Stimulated activated CD4-positive, alpha-beta T cell treated with anti-CD3 and anti-CD28 coated beads, Interleukin-4, amount 100 ng/mL, for 48 hours (primary cell): ENCODE data around the gene H1-8.
"Not testable (repeated sequence)": the region's sequence is repeated elsewhere in the genome, so short reads cannot be mapped to it uniquely, and the experiment has no call there.

Source experiments
- DNase-seq, 2 donors: peaks; one replicate each; pipeline ENCODE4 v3.0.0-alpha.2; 2020; ENCODE audit warnings: low read depth in 2 of 2

H1-8 gene

DNA sequence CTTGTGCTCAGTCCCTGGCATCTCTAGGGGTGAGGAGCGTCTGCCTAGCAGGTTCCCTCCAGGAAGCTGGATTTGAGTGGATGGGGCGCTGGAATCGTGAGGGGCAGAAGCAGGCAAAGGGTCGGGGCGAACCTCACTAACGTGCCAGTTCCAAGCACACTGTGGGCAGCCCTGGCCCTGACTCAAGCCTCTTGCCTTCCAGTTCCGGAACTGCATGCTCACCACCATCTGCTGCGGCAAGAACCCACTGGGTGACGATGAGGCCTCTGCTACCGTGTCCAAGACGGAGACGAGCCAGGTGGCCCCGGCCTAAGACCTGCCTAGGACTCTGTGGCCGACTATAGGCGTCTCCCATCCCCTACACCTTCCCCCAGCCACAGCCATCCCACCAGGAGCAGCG is 9.6 kb upstream of the H1-8 start:
- no peak for DNase-seq

DNA sequence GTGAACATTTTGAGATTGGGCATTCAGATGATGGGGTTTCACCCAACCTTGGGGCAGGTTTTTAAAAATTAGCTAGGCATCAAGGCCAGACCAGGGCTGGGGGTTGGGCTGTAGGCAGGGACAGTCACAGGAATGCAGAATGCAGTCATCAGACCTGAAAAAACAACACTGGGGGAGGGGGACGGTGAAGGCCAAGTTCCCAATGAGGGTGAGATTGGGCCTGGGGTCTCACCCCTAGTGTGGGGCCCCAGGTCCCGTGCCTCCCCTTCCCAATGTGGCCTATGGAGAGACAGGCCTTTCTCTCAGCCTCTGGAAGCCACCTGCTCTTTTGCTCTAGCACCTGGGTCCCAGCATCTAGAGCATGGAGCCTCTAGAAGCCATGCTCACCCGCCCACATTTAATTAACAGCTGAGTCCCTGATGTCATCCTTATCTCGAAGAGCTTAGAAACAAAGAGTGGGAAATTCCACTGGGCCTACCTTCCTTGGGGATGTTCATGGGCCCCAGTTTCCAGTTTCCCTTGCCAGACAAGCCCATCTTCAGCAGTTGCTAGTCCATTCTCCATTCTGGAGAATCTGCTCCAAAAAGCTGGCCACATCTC is 8.4 kb upstream of the H1-8 start:
- DNase-seq: no peak

DNA sequence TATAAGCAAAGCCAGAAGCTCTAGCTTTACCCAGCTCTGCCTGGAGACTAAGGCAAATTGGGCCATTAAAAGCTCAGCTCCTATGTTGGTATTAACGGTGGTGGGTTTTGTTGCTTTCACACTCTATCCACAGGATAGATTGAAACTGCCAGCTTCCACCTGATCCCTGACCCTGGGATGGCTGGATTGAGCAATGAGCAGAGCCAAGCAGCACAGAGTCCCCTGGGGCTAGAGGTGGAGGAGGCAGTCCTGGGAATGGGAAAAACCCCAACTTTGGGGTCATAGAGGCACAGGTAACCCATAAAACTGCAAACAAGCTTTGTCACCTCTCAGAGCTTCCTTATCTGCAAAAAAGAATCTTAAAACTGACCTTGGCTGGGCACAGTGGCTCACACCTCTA is 7.9 kb upstream of the H1-8 start:
- no peak for DNase-seq

DNA sequence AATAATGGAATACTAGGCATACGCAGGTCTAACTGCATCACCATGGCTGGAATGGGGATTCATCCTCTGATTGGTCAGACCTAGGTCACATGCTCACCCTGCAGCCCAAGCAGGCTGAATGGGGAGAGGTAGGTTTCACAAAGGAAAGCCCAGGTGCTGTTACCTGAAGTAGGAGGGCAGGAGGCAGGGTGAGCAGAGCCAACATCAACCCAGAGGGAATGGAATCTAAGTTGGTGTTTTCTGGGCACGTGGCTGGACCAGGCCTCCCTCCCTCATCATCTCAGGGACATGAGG is 6.7 kb upstream of the H1-8 start:
- no peak for DNase-seq

DNA sequence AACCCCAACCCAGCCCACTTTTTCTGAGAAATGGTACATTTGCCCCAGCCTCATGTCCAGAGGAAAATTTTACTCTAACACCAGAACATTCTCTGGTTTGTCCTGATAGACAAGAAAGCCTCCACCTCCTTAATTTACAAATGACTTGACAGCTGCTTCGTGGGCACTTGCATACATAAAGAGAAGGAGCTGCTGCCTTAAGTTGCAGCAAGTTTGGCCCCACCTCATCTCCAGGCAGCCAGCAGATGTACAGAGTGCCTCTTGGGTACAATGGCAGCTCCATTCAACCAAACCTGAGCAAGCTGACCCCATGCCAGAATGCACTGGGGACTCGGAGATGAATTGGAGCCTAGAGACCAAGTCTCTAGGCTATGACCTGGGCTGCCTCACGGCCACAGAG is 6.2 kb upstream of the H1-8 start:
- no peak for DNase-seq

DNA sequence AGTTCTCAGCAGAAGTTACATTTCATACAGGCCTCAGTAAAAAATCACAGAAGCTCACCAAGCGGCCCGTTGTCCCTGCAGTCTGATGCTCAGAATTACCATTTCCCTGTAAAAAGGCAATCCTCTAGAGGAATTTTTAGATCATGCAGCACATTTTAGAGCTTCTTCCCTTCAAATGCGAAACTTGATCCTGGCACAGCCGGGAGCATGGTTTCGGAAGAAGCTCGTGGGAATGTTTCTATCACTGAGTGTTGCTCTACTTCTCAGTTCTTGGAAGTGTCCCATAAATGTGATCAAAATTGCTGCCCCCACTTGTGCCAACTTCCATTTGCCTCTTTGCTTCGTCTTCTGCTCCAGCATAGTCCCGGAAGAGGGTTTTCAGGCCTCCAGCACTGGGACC is 3.8 kb upstream of the H1-8 start:
- no peak for DNase-seq

DNA sequence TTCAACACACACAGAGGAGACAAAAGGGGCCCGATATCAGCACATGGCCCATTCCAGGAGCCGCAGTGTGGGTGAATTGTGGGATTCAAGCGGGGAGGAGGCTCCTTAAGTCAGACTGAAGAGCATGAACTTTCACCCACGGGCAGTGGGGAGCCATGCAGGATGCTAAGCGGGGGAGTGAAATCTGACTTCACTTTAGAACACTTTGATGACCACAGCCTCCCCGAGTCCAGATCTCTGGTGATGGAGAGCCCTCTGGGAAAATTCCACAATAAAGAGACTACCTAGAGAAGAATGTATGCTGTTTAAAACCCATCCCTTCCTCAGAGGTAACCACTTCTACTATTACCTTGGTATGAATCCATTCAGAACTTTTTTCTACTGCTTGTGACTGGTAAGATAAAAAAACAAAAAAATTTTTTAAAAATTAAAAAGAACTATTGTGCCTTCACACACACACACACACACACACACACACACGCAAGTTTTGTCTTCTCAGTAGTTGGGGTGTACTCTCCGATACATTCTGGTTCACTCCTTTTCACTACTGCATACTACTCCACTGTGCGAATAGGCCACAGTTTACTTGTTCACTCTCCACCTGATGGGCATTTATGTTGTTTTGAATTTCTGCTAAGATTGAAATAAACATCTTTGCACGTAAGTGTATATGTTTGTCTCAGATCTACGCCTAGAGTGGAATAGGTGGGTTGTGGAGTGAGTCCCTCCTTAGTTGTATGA is 2.0 kb upstream of the H1-8 start:
- DNase-seq: no peak

DNA sequence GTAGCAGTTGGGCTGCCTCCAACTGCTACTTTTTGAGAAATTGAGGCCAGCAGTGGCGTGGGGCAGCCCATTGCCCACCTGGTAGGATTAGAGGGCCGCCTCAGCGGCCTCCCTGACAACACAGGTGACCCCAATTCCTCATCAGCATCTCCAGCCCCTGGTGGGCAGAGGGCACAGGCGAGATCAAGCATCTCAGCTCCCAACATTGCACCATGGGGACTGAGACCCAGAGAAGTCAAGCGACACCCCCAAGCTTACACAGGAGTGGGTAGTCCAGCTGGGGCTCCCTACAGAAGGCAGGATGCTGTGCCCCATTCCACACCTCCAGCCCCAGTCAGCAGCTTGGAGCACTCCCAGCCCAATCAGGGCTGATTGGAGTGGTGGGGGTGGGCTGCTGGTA is 228 bp upstream of the H1-8 start:
- DNase-seq: no peak

DNA sequence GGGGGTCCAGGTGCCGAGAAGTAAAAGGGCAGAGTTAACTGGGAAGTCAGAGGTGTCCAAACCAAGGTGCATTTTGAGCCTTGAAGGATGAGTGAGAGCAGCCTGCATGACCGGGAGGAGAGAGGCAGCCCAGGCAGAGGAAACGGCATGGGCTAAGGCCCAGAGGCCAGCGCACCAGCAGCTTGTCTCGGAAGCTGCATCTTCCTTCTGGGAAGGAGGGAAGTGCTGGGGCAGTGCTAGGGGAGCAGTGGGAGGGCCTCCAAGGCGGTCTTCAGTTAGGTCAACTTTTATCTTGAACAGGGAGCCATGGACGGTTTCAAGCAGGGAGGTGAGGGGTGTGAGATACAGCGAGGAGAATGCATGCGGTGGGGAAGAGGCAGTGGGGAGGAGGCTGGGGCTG is 1.0 kb downstream of the H1-8 start:
- DNase-seq: no peak

DNA sequence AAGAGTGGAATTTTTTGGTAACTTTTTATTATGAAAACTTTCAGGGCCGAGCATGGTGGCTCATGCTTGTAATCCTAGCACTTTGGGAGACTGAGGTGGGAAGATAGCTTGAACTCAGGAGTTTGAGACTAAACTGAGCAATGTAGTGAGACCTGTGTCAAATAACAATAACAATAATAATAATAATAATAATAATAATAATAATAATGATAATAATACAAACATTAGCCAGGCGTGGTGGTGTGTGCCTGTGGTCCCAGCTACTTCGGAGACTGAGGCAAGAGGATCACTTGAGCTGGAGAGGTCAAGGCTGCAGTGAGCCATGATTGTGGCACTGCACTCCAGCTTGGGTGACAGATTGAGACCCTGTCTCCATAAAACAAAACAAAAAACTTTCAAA is 3.0 kb downstream of the H1-8 start:
- not testable (repeated sequence) for DNase-seq

DNA sequence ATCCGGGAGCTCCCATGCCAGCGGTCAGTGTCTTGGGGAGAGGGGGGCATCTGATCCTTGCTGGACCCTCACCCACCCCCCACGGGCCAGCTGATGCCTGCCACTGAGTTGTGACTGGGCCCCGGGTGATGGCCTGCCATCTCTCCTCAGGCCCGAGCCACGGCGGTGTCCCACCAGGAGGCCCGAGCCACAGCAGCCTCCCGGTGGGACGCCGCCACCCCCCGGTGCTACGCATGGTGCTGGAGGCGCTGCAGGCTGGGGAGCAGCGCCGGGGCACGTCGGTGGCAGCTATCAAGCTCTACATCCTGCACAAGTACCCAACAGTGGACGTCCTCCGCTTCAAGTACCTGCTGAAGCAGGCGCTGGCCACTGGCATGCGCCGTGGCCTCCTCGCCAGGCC is 4.3 kb downstream of the H1-8 start:
- no peak for DNase-seq

DNA sequence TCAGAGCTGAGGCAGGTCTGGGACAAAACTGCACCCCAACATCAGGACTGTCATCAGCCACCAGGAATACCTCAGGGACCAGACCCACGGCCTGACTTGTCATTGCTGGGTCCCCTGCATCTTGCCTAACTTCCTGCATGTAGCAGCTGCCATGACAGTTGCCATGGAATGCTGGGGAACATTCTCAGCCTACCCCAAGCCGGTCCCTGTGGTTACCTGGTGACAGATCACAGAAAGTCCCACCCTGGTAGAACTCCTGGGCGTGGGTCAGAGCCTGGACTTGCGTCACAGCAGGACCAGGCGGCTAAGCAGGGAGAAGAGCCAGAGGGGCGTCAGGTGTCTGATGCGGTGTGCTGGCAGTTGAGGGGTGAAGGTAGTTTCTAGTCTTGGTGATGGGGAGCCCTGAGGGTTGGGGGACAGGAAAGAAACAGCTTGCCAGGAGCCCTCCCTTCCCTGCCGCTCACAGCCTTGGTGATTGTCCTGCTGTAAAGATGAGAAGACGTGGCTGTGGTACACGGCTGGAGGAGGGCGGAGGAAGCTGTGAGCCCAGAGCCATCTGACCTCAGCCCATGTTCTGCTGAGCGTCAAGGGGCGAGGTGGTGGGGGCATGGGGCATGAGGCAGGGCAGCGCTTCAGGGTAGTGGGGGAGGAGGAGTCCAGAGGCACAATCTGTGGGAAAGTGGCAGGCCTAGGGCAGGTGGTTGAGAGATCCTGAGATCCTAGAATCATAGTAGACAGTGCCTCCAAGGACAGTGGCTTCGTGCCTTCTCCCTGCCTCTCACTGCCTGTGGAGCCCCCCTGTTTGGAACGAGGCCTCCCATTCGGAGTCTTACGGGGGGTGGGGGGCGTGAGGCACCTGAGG is 5.4 kb downstream of the H1-8 start:
- no peak for DNase-seq

DNA sequence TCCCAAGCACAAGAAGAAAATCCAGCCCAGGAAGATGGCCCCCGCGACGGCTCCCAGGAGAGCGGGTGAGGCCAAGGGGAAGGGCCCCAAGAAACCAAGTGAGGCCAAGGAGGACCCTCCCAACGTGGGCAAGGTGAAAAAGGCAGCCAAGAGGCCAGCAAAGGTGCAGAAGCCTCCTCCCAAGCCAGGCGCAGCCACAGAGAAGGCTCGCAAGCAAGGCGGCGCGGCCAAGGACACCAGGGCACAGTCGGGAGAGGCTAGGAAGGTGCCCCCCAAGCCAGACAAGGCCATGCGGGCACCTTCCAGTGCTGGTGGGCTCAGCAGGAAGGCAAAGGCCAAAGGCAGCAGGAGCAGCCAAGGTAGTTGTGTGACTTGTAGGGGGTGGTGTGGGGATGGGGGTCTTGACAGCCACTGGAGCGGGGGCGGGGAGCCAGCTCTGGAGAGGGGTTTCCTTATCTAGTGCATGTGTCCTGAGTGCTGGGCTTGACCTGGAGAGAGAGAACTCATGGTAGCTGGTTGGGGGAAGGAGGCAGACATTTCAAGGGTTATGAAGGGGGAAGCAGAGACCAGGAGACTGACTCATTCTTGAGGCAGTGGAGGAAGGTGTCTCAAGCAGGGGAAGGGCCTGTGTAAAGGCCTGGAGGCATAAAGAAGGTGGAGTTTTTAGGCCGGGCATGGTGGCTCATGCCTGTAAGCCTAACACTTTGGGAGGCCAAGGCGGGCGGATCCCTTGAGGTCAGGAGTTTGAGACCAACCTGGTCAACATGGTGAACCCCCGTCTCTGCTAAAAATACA is 6.2 kb downstream of the H1-8 start:
- DNase-seq: no peak

DNA sequence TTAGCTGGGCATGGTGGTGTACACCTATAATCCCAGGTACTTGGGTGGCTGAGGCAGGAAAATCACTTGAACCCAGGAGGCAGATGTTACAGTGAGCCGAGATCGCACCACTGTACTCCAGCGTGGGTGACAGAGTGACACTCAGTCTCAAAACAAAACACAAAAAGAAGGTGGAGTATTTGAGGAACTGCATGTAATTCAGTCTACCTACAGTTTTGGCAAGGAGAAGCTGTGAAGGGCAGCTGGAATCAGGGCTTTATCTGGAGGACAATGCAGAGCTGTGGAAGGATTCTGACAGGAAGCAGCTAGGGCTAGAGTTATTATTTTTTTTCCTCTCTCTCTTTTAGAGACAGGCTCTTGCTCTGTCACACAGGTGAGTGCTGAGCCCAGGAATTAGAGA is 6.8 kb downstream of the H1-8 start:
- no peak for DNase-seq

DNA sequence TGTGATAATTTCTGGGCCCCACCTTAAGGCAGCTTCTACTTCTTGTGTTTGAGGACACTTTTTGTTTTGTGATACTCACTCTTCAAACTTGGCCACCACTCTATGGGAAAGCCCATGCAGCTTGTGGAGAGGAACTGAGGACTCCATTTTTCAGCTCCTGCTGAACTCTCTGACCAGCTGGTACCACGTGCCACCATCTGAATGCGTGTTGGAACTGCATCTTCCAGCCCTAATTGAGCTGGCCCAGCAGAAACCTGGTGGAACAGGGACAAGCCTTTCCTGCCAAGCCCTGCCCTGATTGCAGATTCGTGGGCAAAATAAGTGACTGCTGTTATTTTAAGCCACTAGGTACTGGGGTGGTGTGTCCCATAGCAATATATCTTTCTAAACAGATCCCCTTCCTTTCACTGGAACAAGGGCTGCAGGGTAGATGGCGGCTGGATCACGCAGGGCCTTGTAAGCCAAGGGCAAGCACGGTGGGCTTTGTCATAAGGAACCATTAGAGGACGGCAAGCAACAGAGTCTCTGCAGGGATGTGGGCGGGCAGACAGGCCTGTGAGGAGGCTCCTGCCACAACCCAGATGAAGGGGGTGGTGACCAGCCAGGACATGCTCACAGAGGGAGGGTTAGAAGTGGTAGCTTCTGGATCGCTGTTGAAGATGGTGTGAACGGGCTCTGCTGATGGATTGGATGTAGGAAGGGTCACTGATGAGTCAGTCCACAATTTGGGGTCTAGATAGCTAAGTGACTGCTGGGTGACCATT is 9.5 kb downstream of the H1-8 start:
- DNase-seq: no peak

DNA sequence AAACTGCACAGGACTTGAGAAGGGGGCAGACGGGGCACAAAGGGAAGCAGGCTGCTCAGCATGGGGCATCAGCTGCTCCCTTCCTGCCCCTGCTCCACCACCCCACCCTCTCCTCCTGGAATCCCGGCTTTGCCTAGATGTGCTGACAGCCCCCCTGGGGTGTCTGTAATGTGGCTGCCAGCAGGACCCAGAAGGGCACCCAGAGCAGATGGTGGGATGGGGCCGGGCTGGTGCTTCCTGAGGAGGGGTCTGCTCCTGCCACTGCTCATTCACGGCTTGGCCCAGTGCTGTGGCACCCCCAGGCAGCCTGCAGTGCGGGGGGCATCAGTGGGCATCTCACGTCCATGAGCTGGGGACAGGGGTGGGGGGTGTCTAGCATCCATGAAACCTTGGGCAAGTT is 10.2 kb downstream of the H1-8 start:
- no peak for DNase-seq

DNA sequence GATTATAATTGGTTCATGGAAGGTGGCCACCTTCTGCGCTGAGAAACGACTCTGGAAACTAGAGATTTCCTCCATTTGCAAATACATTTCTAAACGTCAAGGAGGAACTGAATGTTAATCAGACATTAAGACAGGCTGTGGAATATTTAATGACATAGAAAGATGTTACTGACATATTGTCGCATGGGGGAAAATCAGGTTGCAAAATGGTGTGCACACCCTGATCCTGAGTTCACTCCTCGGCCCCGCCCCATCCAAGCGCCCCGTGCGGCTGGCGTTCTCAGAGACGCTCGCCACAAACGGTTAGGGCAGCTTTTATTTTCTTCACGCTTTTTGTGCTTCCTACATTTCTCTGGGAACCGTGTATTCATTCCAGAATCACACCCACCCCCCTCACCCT is 10.7 kb downstream of the H1-8 start:
- DNase-seq: peak in 1 of 2 donors; percentile 13

DNA sequence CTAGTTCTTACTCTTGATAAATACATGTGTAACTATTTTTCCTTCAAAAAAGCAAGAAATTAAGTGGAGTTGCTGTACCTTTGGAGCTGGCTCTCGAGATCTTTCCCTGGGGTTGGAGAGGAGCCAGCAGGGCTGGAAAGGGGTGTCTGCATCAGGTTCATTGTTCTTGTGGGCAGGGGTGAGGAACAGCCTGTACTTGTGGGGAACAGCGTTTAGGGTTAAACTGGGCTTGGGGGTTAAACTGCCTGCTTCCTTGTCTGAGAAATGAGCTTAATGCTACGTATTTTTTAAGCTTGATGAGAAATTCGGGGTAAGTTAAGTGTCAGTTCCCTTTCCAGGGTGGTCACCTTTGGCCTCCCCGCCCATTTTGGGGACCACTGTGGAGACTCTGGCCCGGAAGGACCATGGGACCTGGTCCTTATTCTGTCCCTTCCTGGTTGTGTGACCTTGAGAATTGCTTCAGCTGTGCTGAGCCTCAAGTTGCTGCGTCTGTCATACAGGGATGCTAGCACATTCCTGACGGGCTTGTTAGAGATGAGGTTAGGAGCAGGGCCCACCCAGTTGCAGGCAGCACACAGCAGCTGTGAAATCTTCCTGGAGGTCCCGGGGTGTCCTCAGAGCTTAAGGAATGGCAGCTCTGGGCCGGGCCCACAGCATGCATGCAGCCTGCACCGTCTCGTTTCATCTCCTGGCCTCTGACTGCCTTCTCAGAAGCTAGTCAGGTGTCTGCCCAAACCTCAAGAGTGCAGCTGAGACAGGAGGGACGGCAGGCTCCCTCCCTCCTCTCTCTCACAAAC is 11.6 kb downstream of the H1-8 start:
- DNase-seq: no peak

DNA sequence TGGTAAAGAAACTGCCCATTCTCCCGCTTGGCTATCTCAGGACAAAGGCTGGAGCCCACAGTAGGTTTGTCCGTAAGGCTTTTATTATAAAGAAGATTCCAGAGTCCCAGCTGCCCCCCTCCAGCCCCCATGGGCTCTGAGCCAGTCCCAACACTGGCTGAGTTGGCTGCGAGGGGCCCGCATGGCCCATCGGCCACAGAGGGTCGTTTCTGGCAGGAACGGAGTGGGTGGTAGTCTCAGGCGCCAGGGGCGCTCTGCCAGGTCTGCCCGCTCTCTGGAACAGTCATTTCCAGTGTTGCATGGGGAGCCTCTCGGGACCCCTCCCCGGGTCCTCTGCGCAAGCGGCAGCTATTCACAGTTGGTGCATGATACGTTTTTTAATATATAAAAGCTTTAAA is 12.2 kb downstream of the H1-8 start:
- DNase-seq: no peak

DNA sequence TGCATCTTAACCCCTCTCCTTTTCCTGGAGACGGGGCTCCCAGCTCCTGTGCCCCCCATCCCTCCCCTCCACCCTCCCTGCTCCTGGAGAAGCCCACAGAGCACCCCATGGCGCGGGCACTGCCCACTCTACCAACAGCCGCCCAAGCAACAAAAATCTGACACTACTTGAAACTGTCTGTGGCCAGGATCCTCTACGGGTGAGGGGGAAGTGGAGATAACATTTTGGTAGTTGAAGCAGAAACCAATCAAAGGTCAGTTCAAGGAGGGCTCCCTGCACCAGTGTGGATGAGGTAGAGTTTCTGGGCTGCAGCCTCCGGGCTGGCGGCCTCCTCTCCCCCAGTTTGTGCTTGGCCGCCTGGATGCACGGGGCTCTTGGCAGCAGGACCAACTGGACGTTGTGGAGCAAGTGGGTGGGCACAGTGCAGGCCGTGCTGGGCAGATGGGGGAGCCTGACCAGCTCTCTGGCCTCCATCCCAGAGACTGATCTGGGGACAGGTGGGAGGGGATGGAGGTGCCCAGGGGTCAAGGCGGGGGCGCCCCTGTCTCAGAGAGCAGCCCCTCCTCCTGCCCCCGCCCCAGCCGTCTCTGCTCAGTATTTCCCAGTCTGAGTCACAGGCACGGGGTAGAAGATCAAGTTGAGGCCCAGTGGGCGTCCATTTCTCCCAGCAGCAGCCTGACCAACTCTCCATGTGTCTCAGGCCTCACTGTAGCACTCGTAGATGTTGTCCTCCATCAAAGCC is 12.8 kb downstream of the H1-8 start:
- DNase-seq: no peak
